HG03280 (cell line): ENCODE measurements around the gene PHF5A.

Experiments
- ATAC-seq: cut with Tn5 transposase; IDR thresholded peaks from one replicate; pipeline ENCODE4 v1.9.1; 2021; ENCODE audit warnings: mild to moderate bottlenecking, moderate library complexity; ENCODE audit not compliant: unreplicated experiment

Gene PHF5A

GRCh38 chr22:41418717-41419116 is 49.8 kb downstream of the PHF5A start:
- no peak for ATAC-seq

- ATAC-seq: no peak
These were observed 50.7 kb downstream of the PHF5A start for GRCh38 chr22:41417622-41418390.

DNA sequence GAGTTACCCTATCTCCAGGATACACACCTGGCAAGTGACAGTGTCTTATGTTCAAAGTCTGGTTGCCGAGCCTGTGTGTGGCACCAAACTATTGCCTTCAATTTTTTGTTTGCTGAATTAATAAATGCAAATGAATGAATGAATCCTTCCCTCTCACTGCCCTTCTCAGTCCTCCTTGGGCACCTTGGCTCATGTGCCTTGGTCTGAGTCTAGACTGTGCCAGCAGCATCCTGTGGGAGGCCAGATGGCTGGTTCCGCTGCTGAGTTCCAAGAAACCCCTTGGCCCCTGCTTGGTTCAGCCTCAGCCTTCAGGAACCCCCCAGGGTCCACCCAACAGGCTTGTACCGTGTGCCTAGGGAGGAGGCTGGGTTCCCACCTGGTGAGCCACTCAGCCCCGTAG is 52.9 kb downstream of the PHF5A start:
- ATAC-seq: no peak

GRCh38 chr22:41411021-41411851 is 57.3 kb downstream of the PHF5A start:
- no peak for ATAC-seq

DNA sequence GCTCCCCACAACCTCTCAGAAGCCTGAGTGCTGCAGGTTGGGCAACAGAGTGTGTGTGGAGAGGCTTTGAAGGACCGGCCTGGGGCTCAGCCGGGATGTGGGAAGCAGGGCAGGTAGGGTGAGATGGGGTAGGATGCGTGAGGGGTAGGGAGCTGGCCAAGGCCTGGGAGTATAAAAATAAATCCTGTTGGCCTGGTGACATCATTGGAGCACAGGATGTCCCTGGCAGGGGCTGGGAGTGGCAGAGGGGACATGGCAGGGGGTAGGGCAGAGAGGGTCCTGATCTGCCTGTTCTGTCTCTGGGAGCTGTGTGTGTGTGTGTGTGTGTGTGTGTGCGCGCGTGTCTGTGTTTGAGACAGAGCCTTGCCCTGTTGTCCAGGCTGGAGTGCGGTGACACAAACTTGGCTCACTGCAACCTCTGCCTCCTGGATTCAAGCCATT is 58.2 kb downstream of the PHF5A start:
- no peak for ATAC-seq
